Endothelial cell of umbilical vein (primary cell): Measurements from ENCODE around the gene LDLRAD2. TPM values are rescaled to one million over a fixed set of nuclear protein-coding genes. Genes with fewer than 3 reads are reported as not detected.
A peak's percentile ranks its signal among the peaks of the same experiment; 100 is the strongest.

Experiments used
- BruUV-seq: library from RNA; stranded (reverse); fragments of 400-500 nt; replicated peaks from 2 replicates; lab custom pipeline; 2021; lab: Mats Ljungman, UMichigan
- CTCF ChIA-PET: fragments of 300-600, 350-600 bp; sonication (Branson Sonifier 250); formaldehyde crosslinking; loops from one replicate; lab custom pipeline; 2021; ENCODE audit warnings: antibody characterized with exemption, inconsistent platforms; lab: Charles Lee
- POLR2A ChIA-PET: fragments of 300-600, 350-600 bp; sonication (Branson Sonifier 250); formaldehyde crosslinking; loops from one replicate; lab custom pipeline; 2021; ENCODE audit warnings: antibody characterized with exemption, inconsistent platforms; lab: Charles Lee
- DNase-seq: peaks from one replicate; pipeline ENCODE4 v3.0.0-alpha.2; 2011; ENCODE audit warnings: low read depth, low spot score
- FAIRE-seq: peaks from 2 replicates; lab custom pipeline; 2011; peaks lifted over from hg19 to GRCh38; lab: Jason Lieb, UNC
- H2AFZ ChIP-seq: 2 replicates; pipeline ENCODE4 v1.6.0; 2012; ENCODE audit warnings: low read depth, low read length, control low read depth, inconsistent platforms
- H3K27ac ChIP-seq: 2 replicates; pipeline ENCODE4 v1.5.1; 2011; ENCODE audit warnings: low read depth, mild to moderate bottlenecking, control low read depth, low read length, moderate library complexity; ENCODE audit not compliant: insufficient read depth
- H3K27me3 ChIP-seq, 2 experiments: 2 replicates each; pipeline versions ENCODE4 v1.6.0 to v1.6.1; 2011; ENCODE audit warnings: low read length in 2 of 2, mixed read lengths in 1 of 2; ENCODE audit not compliant: control insufficient read depth in 2 of 2, insufficient read depth in 2 of 2
- H3K36me3 ChIP-seq, 2 experiments: 2 replicates in 1 of 2; 3 replicates in 1 of 2; pipeline ENCODE4 v1.5.1; 2011; ENCODE audit warnings: low read length in 2 of 2, mild to moderate bottlenecking in 1 of 2, moderate library complexity in 1 of 2; ENCODE audit not compliant: control insufficient read depth in 2 of 2, insufficient read depth in 2 of 2; ENCODE audit errors: extremely low read depth in 1 of 2
- H3K4me1 ChIP-seq: 3 replicates; pipeline ENCODE4 v1.5.1; 2011; ENCODE audit warnings: mild to moderate bottlenecking, low read length; ENCODE audit not compliant: control insufficient read depth, insufficient read depth; ENCODE audit errors: extremely low read depth
- H3K4me2 ChIP-seq: 2 replicates; pipeline ENCODE4 v1.6.1; 2011; ENCODE audit warnings: low read length, control low read depth, mixed read lengths; ENCODE audit not compliant: insufficient read depth
- H3K4me3 ChIP-seq, 3 experiments: fragments of 200-600 bp in 1 of 3; sonication (generic), shearing (Covaris generic) in 1 of 3; replicated peaks in 1 of 3; 2 replicates each; pipeline ENCODE4 v1.5.1; 2011 to 2016; ENCODE audit warnings: control low read depth in 3 of 3, low read length in 3 of 3, mild to moderate bottlenecking in 2 of 3, inconsistent platforms in 1 of 3, low read depth in 1 of 3, moderate library complexity in 1 of 3; ENCODE audit not compliant: insufficient read depth in 1 of 3
- H3K79me2 ChIP-seq: 2 replicates; pipeline ENCODE4 v1.6.0; 2012; ENCODE audit warnings: low read length, inconsistent platforms; ENCODE audit not compliant: control insufficient read depth, insufficient read depth
- H3K9ac ChIP-seq: replicated peaks from 2 replicates; pipeline ENCODE3; 2011; ENCODE audit warnings: low read length, control low read depth; ENCODE audit not compliant: insufficient read depth; ENCODE audit errors: extremely low read depth
- H3K9me1 ChIP-seq: replicated peaks from 3 replicates; pipeline ENCODE4 v1.6.0; 2011; ENCODE audit warnings: mild to moderate bottlenecking, low read length; ENCODE audit not compliant: control insufficient read depth, insufficient read depth; ENCODE audit errors: extremely low read depth
- H3K9me3 ChIP-seq: replicated peaks from 2 replicates; pipeline ENCODE4 v1.5.1; 2012; ENCODE audit warnings: low read length, inconsistent platforms; ENCODE audit not compliant: control insufficient read depth, insufficient read depth
- H4K20me1 ChIP-seq: replicated peaks from 2 replicates; pipeline ENCODE3; 2011; ENCODE audit warnings: mild to moderate bottlenecking, low read length; ENCODE audit not compliant: control insufficient read depth, insufficient read depth; ENCODE audit errors: extremely low read depth
- CTCF ChIP-seq, 2 donors: IDR thresholded peaks; 1 replicate in 1 of 2; 2 replicates in 1 of 2; pipeline ENCODE4 v1.5.1; 2011; ENCODE audit warnings: low read length in 2 of 2, mild to moderate bottlenecking in 2 of 2, moderate library complexity in 2 of 2, control low read depth in 1 of 2, inconsistent platforms in 1 of 2, low read depth in 1 of 2; ENCODE audit not compliant: insufficient read depth in 1 of 2; ENCODE audit errors: extremely low read depth in 1 of 2
- EZH2 ChIP-seq: IDR thresholded peaks from 2 replicates; pipeline ENCODE4 v1.6.1; 2012; ENCODE audit warnings: borderline replicate concordance, low read depth, mild to moderate bottlenecking, moderate library complexity, low read length, inconsistent platforms; ENCODE audit not compliant: severe bottlenecking
- FOS ChIP-seq: IDR thresholded peaks from 2 replicates; pipeline ENCODE4 v1.6.1; 2011; ENCODE audit warnings: mild to moderate bottlenecking, low read length, moderate library complexity, borderline replicate concordance; ENCODE audit not compliant: insufficient read depth
- GATA2 ChIP-seq: IDR thresholded peaks from 2 replicates; pipeline ENCODE4 v1.7.0; 2011; ENCODE audit warnings: low read depth, mild to moderate bottlenecking, moderate library complexity, mixed read lengths, low read length; ENCODE audit not compliant: insufficient read length, insufficient read depth
- JUN ChIP-seq: IDR thresholded peaks from 2 replicates; pipeline ENCODE4 v1.6.1; 2011; ENCODE audit warnings: borderline replicate concordance, low read depth; ENCODE audit not compliant: insufficient read length, insufficient read depth
- MAX ChIP-seq: IDR thresholded peaks from 2 replicates; pipeline ENCODE4 v1.6.1; 2011; ENCODE audit not compliant: insufficient read depth, insufficient read length
- MYC ChIP-seq: IDR thresholded peaks from one replicate; pipeline ENCODE4 v1.6.1; 2011; ENCODE audit warnings: mild to moderate bottlenecking, low read depth, low read length
- POLR2A ChIP-seq: IDR thresholded peaks from 2 replicates; pipeline ENCODE4 v1.6.1; 2012; ENCODE audit warnings: low read depth, mild to moderate bottlenecking, control low read depth, low read length
- POLR2AphosphoS5 ChIP-seq: IDR thresholded peaks from 2 replicates; pipeline ENCODE4 v1.6.1; 2012; ENCODE audit warnings: low read depth, mild to moderate bottlenecking, control low read depth, low read length, moderate library complexity; ENCODE audit not compliant: insufficient read depth
- dilution Hi-C: fragments of 300-500 bp; cut with MboI; formaldehyde crosslinking; loops from one replicate; pipeline ENCODE4 v1.15.0; 2019; ENCODE audit warnings: low sequenced_read_pairs; ENCODE audit not compliant: extremely low pct_ligation_motif_present
- intact Hi-C: fragments of 100-400 bp; cut with micrococcal nuclease; formaldehyde crosslinking; loops from one replicate; pipeline ENCODE4 v1.10.0; 2022
- polyA plus RNA-seq, 4 experiments: library from polyadenylated mRNA; depleted of rRNA in 3 of 4; stranded (reverse) in 3 of 4; unstranded in 1 of 4; fragments of >200 nt; gene quantifications; 2 replicates each; pipeline versions ENCODE4 v1.2.1 to v1.2.3, GENCODE V29; 2011 to 2012; ENCODE audit warnings: missing spikeins in 1 of 4
- total RNA-seq: library from RNA; stranded (reverse); gene quantifications from 2 replicates; pipeline ENCODE4 v1.2.3, GENCODE V29; 2021

The LDLRAD2 gene
- total and polyA plus RNA-seq, 2 donors (not counting 3 experiments of a cell fraction or from before 2014, with no cell fraction given), result 0.44 TPM; not detected in 1

GRCh38 chr1:21775550-21775914, 36.5 kb upstream of the LDLRAD2 start:
- ChIA-PET POLR2A (no interaction called here), CTCF (interaction anchor here (1.2 kb wide), 2 partner anchors 10 to 12 kb away, joined by 3 read pairs; no protein-coding TSS in a partner anchor)
- Histone ChIP-seq H3K9ac (no peak overlapping the region), H4K20me1 (peaks cover 3% of the 10 kb centered on the region), H3K36me3 (no peaks in the 10 kb centered on the region), H3K27ac (no peak overlapping the region), H3K79me2 (peaks cover 95% of the 10 kb centered on the region), H3K4me3 (no peak overlapping the region), H3K9me1 (no peaks in the 10 kb centered on the region), H3K4me1 (peaks cover 23% of the 10 kb centered on the region), H3K9me3 (no peaks in the 10 kb centered on the region), H3K27me3 (no peaks in the 10 kb centered on the region), H3K4me2 (no peak overlapping the region), H2AFZ (no peak overlapping the region)
- DNase-seq (peak; percentile 53), FAIRE-seq (no peak)
- intact Hi-C loops (no loop called here), dilution Hi-C loops (no loop called here)
- BruUV-seq, result no TSS peak
- no peak for TF ChIP-seq FOS
- no peak for TF ChIP-seq POLR2A
- no peak for TF ChIP-seq MYC
- TF ChIP-seq JUN, result no peak
- TF ChIP-seq POLR2AphosphoS5, result no peak
- TF ChIP-seq EZH2, result no peak
- TF ChIP-seq MAX, result no peak
- TF ChIP-seq CTCF (IDR thresholded peaks at IDR 0.05; ENCODE audit: extremely low read depth in 1 of 2, insufficient read depth in 1 of 2, low read depth in 1 of 2, low read length in 2 of 2), result no peak
- no peak for TF ChIP-seq GATA2
